GM23338 (cell line): ENCODE results near the gene PNPLA7.

Experiments
- EZH2 ChIP-seq: fragments of 200-600 bp; sonication (generic); IDR thresholded peaks from one replicate; pipeline ENCODE4 v1.8.0; 2017; ENCODE audit warnings: antibody characterized with exemption, mild to moderate bottlenecking, low read depth; ENCODE audit not compliant: unreplicated experiment
- EZH2phosphoT487 ChIP-seq: fragments of 200-600 bp; sonication (generic); IDR thresholded peaks from one replicate; pipeline ENCODE4 v1.8.1; 2018; ENCODE audit warnings: antibody characterized with exemption; ENCODE audit not compliant: unreplicated experiment
- JUNB ChIP-seq: IDR thresholded peaks from one replicate; pipeline ENCODE4 v1.6.1; 2016; ENCODE audit warnings: antibody characterized with exemption; ENCODE audit not compliant: unreplicated experiment
- TF ChIP-seq, protein P1 (sequence below), 2 experiments: fragments of 200-600 bp in 1 of 2; sonication (generic) in 1 of 2; conservative IDR thresholded peaks; 2 replicates each; pipeline versions ENCODE4 v1.5.1 to v1.6.1; 2016 to 2017; ENCODE audit warnings: antibody characterized with exemption in 2 of 2, low read depth in 2 of 2, mild to moderate bottlenecking in 2 of 2, moderate library complexity in 1 of 2

GRCh38 chr9:137506702-137507171, 43.5 kb downstream of the PNPLA7 start:
- no peak for TF ChIP-seq JUNB
- no peak for TF ChIP-seq EZH2
- TF ChIP-seq, protein P1, sequence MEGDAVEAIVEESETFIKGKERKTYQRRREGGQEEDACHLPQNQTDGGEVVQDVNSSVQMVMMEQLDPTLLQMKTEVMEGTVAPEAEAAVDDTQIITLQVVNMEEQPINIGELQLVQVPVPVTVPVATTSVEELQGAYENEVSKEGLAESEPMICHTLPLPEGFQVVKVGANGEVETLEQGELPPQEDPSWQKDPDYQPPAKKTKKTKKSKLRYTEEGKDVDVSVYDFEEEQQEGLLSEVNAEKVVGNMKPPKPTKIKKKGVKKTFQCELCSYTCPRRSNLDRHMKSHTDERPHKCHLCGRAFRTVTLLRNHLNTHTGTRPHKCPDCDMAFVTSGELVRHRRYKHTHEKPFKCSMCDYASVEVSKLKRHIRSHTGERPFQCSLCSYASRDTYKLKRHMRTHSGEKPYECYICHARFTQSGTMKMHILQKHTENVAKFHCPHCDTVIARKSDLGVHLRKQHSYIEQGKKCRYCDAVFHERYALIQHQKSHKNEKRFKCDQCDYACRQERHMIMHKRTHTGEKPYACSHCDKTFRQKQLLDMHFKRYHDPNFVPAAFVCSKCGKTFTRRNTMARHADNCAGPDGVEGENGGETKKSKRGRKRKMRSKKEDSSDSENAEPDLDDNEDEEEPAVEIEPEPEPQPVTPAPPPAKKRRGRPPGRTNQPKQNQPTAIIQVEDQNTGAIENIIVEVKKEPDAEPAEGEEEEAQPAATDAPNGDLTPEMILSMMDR (conservative IDR thresholded peaks at IDR 0.05; ENCODE audit: low read depth in 2 of 2), result no peak
- TF ChIP-seq EZH2phosphoT487, result no peak
